DMS53 (cell line): Measurements from ENCODE around the gene ROM1.
A peak's percentile ranks its signal among the peaks of the same experiment; 100 is the strongest.
"Not testable (repeated sequence)": the region's sequence is repeated elsewhere in the genome, so short reads cannot be mapped to it uniquely, and the experiment has no call there.

Experiments
- DNase-seq: peaks from one replicate; lab custom pipeline; 2025; lab: John Stamatoyannopoulos, UW

ROM1 gene

GRCh38 chr11:62610403-62610802 is 2.7 kb upstream of the ROM1 start:
- no peak for DNase-seq

GRCh38 chr11:62610814-62611704 is 2.0 kb upstream of the ROM1 start:
- DNase-seq, result no peak

- DNase-seq, result peak; percentile 61
Observed at GRCh38 chr11:62611705-62612365, 1.2 kb upstream of the ROM1 start.

DNA sequence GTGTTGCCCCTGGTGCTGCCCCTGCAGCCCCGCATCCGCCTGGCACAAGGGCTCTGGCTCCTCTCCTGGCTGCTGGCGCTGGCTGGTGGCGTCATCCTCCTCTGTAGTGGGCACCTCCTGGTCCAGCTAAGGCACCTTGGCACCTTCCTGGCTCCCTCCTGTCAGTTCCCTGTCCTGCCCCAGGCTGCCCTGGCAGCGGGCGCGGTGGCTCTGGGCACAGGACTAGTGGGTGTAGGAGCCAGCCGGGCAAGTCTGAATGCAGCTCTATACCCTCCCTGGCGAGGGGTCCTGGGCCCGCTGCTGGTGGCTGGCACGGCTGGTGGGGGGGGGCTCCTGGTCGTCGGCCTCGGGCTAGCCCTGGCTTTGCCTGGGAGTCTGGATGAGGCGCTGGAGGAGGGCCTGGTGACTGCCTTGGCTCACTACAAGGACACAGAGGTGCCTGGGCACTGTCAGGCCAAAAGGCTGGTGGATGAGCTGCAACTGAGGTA is 278 bp downstream of the ROM1 start:
- DNase-seq, result no peak

- DNase-seq, result peak; percentile 86
Observed at GRCh38 chr11:62614275-62614674, 1.2 kb downstream of the ROM1 start.

GRCh38 chr11:62615521-62615920 is 2.5 kb downstream of the ROM1 start:
- DNase-seq, result no peak

DNA sequence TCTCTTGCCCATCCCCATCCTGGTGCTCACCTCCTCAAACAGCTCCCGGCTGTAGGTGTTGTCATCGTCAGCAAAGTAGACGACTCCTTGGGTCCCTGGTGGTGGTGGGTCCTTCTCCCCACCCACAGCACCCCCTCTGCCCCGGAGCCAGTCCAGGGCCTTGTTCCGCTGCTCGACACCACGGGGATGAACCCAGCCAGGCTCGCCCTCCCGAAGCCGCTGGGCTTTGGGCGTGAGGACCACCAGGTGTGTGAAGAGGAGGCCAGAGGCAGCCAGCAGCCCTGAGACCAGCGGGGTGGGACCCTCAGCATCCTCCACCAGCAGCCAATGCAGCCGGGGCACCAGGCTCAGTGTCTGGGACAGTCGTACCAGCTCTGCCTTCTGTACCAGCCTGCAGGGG is 3.9 kb downstream of the ROM1 start:
- not testable (repeated sequence) for DNase-seq

DNA sequence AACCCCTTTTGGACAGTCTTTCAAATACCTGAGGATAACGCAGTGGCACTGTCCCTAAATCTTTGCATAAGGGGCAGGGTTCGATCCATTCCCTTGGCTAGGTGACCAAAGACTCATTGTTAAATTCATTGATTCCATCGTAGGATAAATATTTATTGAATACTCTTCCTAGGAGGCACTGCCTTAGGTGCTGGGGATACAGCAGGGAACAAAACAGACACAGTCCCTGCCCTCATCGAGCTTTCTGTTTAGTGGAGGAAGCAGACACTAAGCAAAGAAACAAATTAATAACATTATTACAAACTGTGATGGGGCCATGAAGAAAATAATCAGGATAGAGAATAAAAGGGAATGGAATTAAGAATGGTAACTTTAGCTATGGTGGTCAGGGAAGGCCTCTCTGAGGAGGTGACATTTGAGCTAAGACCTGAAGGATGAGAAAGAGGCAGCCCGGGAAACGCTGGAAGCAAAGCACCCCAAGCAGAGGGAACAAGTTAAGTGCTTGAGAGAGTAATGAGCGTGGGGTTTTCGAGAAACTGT is 8.0 kb downstream of the ROM1 start:
- no peak for DNase-seq

GRCh38 chr11:62621567-62622470 is 8.8 kb downstream of the ROM1 start, which contains the start of gene B3GAT3:
TSS of gene B3GAT3 (minus strand) at chr11:62621986. CDS start at chr11:62621947, 39 bp downstream.
- DNase-seq, result peak; percentile 100

DNA sequence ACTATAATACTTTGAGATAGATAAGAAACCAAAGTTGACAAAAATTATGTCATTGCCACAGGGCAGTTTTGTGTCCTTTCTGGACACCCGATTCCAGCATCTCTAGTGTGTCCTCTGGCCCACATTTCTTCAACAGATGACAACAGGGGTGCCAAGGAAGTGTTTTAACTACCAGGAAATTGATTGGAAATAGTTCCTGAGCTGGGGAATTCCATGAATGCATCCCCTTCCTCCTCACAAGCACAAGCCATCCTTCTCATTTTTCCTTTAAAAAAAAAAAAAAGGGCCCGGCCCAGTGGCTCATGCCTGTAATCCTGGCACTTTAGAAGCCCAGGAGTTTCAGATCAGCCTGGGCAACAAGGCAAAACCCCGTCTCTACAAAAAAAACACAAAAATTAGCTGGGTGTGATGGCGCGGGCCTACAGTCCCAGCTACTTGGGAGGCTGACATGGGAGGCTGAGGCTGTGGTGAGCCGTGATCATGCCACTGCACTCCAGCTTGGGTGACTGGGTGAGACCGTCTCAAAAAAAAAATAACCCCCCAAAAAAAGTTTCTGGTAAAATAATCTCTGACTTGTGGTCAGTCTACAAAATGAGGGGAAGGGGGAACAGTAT is 9.5 kb downstream of the ROM1 start:
- no peak for DNase-seq

DNA sequence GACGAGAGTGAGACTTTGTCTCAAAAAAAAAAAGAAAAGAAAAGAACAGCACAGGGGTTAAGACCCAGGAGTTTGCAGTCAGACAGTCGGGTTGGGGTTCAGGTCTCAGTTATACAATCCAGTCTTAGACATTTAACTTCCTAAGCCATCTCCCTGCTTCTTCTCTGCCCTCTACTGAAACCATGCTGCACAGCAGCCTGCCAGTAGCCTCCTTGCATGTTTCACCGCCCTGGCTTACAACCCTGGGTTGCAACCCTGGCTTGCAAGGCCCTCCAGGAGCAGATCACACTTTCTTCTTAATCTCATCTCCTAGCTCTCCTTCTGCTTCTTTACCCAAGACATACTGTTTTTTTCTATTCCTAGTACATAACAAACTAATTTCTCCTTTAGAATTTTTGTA is 14.7 kb downstream of the ROM1 start:
- DNase-seq, result no peak

GRCh38 chr11:62632492-62632891 is 19.4 kb downstream of the ROM1 start:
- no peak for DNase-seq

DNA sequence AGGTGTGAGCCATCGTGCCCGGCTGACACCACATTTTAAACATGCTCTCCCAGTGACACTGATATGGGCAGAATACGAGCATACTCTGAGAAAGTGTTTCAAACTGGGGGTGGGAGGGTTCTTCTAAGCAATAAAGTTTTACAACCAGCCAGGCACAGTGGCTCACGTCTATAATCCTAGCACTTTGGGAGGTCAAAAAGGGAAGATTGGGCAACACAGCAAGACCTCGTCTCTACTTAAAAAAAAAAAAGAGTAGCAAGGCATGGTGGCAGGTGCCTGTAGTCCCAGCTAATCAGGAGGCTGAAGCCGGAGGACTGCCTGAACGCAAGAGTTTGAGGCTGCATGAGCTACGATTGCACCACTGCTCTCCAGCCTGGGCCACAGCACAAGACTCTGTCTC is 31.2 kb downstream of the ROM1 start:
- no peak for DNase-seq

GRCh38 chr11:62645671-62645945 is 32.6 kb downstream of the ROM1 start:
- DNase-seq, result no peak

GRCh38 chr11:62645946-62646824 is 33.1 kb downstream of the ROM1 start, which contains the start of gene GANAB:
TSS of gene GANAB (minus strand) at chr11:62646613. CDS start at chr11:62646599, 14 bp downstream.
- peak; percentile 99 for DNase-seq

DNA sequence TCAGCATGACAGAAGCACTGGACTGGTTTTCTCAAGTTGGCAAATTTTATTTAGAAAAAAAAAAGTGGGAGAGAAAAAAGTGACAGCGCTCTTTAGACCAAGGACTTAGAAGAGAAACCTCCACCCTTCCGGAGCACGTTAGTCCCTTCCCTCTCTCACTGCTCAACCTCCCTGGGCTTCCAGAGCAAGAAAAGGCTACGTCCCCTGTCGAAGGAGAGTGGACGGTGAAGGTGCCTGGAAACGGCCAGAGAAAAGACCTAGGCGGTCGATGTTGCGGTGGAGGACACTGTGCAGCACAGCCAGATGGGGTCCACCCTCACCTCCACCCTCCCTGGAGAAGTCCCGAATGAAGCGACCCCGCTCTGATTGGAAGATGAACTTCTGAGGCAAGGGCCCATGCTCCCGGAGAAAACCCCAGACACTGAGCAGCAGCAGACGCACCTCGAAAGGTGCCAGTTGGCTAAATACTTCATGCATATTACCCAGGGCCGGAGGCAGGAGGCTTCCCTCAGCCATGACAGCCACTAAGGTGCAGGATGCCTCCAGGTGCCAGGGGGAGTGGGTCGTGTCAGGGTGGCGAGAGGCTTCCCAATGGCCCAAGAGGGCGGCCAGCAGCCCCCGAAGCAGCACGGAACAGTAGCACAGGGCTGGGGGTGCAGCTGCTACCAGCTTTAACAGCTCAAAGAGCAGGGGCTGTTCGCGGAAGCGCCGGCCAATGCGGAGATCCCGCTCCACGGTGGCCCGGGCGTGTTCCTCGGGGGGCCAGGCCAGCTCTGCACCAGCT is 34.0 kb downstream of the ROM1 start:
- no peak for DNase-seq

GRCh38 chr11:62647609-62648005 is 34.5 kb downstream of the ROM1 start:
- DNase-seq, result no peak

- DNase-seq, result no peak
Observed at GRCh38 chr11:62648185-62648966, 35.3 kb downstream of the ROM1 start.

DNA sequence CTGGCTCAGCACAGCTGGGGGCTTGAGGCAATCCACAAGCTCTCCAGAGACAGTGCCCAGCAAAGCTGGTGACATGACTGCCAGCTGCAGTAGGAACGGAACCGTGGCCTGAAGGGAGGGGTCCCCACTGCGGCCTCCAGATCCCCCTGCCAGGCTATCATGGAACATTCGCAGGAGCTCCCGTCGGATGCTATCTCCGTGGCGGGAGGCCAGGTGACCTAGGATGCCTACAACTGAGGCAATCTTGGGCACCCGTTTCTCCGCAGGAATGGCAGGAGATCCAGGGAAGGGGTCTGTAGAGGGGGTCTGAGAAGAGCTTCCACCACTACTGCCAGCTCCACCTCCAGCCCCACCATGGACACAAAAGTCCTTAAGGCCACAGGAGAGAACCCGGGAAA is 35.9 kb downstream of the ROM1 start:
- no peak for DNase-seq
